GM21447 (cell line): ENCODE results near the gene TNN.
"Not testable (repeated sequence)": the region's sequence is repeated elsewhere in the genome, so short reads cannot be mapped to it uniquely, and the experiment has no call there.

Source experiments
- ATAC-seq: cut with Tn5 transposase; IDR thresholded peaks from one replicate; pipeline ENCODE4 v1.9.1; 2021; ENCODE audit not compliant: unreplicated experiment

The TNN gene

GRCh38 chr1:175067362-175068106 is at the start of gene TNN:
Gene TNN (plus strand): TSS chr1:175067833. CDS start chr1:175077419, 9,586 bp downstream.
- ATAC-seq = no peak

GRCh38 chr1:175019524-175019923 is 48.1 kb upstream of the TNN start:
- ATAC-seq = no peak

GRCh38 chr1:175023043-175023921 is 44.4 kb upstream of the TNN start, which contains the start of gene MRPS14:
Gene MRPS14 (minus strand): TSS chr1:175023425. CDS start chr1:175023408, 17 bp downstream.
- peak; percentile 93 for ATAC-seq

- ATAC-seq = not testable (repeated sequence)
These were observed 43.8 kb upstream of the TNN start for GRCh38 chr1:175023922-175024242.

- ATAC-seq = no peak
These were observed 42.9 kb upstream of the TNN start for GRCh38 chr1:175024773-175025172.

GRCh38 chr1:175033953-175034352 is 33.7 kb upstream of the TNN start:
- no peak for ATAC-seq

GRCh38 chr1:175034775-175035174 is 32.9 kb upstream of the TNN start:
- no peak for ATAC-seq

GRCh38 chr1:175035865-175036264 is 31.8 kb upstream of the TNN start:
- ATAC-seq = no peak

GRCh38 chr1:175036476-175036875 is 31.2 kb upstream of the TNN start:
- ATAC-seq = no peak

- ATAC-seq = no peak
These were observed 30.2 kb upstream of the TNN start for GRCh38 chr1:175037416-175037815.

GRCh38 chr1:175040324-175040879 is 27.2 kb upstream of the TNN start:
- no peak for ATAC-seq

- no peak for ATAC-seq
These were observed 25.0 kb upstream of the TNN start for GRCh38 chr1:175042650-175043049.

GRCh38 chr1:175043824-175044223 is 23.8 kb upstream of the TNN start:
- no peak for ATAC-seq

GRCh38 chr1:175044591-175044990 is 23.0 kb upstream of the TNN start:
- not testable (repeated sequence) for ATAC-seq

- no peak for ATAC-seq
These were observed 22.5 kb upstream of the TNN start for GRCh38 chr1:175045097-175045496.

- ATAC-seq = no peak
These were observed 22.1 kb upstream of the TNN start for GRCh38 chr1:175045519-175045918.

GRCh38 chr1:175050992-175051391 is 16.6 kb upstream of the TNN start:
- no peak for ATAC-seq

- ATAC-seq = no peak
These were observed 12.9 kb upstream of the TNN start for GRCh38 chr1:175054736-175055135.

GRCh38 chr1:175062339-175062738 is 5.3 kb upstream of the TNN start:
- no peak for ATAC-seq

GRCh38 chr1:175062858-175063257 is 4.8 kb upstream of the TNN start:
- no peak for ATAC-seq

GRCh38 chr1:175070818-175071217 is 3.2 kb downstream of the TNN start:
- no peak for ATAC-seq
